Cortex of kidney (tissue), 1 donor: ENCODE data around the gene CTDNEP1.
"Not testable (repeated sequence)": the region's sequence is repeated elsewhere in the genome, so short reads cannot be mapped to it uniquely, and the experiment has no call there.

Source experiments
- DNase-seq: peaks from one replicate; lab custom pipeline; 2025; lab: John Stamatoyannopoulos, UW

The CTDNEP1 gene

GRCh38 chr17:7248796-7249195, 2.7 kb downstream of the CTDNEP1 start:
- no peak for DNase-seq

- no peak for DNase-seq
These were observed 4.8 kb downstream of the CTDNEP1 start for GRCh38 chr17:7246779-7247178.

GRCh38 chr17:7243838-7244237, 7.7 kb downstream of the CTDNEP1 start:
- DNase-seq = not testable (repeated sequence)

GRCh38 chr17:7243453-7243729, 8.1 kb downstream of the CTDNEP1 start:
- DNase-seq = no peak

GRCh38 chr17:7242717-7243452, 8.6 kb downstream of the CTDNEP1 start:
- no peak for DNase-seq

GRCh38 chr17:7241783-7242716, 9.5 kb downstream of the CTDNEP1 start, which contains the start of gene GABARAP:
Gene GABARAP, minus strand, starts transcription at chr17:7242449. Its CDS starts 119 bp downstream, at chr17:7242330.
- no peak for DNase-seq

- DNase-seq = no peak
These were observed 10.3 kb downstream of the CTDNEP1 start for GRCh38 chr17:7241090-7241733.

- no peak for DNase-seq
These were observed 11.2 kb downstream of the CTDNEP1 start for GRCh38 chr17:7240375-7240774.

- peak; percentile 86 for DNase-seq
These were observed 12.2 kb downstream of the CTDNEP1 start, which contains the start of gene PHF23 for GRCh38 chr17:7239091-7240027. Gene PHF23, minus strand, starts transcription at chr17:7239457. Its CDS starts 178 bp downstream, at chr17:7239279.

- no peak for DNase-seq
These were observed 13.0 kb downstream of the CTDNEP1 start for GRCh38 chr17:7238420-7239090.

- no peak for DNase-seq
These were observed 13.6 kb downstream of the CTDNEP1 start for GRCh38 chr17:7237761-7238419.

- no peak for DNase-seq
These were observed 14.2 kb downstream of the CTDNEP1 start for GRCh38 chr17:7237266-7237760.

- no peak for DNase-seq
These were observed 14.7 kb downstream of the CTDNEP1 start for GRCh38 chr17:7236808-7237207.

GRCh38 chr17:7235693-7236665, 15.6 kb downstream of the CTDNEP1 start:
- no peak for DNase-seq

- no peak for DNase-seq
These were observed 17.2 kb downstream of the CTDNEP1 start, which contains the start of gene DVL2 for GRCh38 chr17:7234083-7234951. Gene DVL2, minus strand, starts transcription at chr17:7234517. Its CDS starts 255 bp downstream, at chr17:7234262.

GRCh38 chr17:7233701-7234082, 17.8 kb downstream of the CTDNEP1 start:
- no peak for DNase-seq

GRCh38 chr17:7232114-7232513, 19.4 kb downstream of the CTDNEP1 start:
- no peak for DNase-seq

GRCh38 chr17:7229504-7229903, 22.0 kb downstream of the CTDNEP1 start:
- DNase-seq = no peak
